Keratinocyte (primary cell): ENCODE results near the gene RAB13. TPM values are rescaled to one million over a fixed set of nuclear protein-coding genes. Genes with fewer than 3 reads are reported as not detected.
"Not testable (repeated sequence)": the region's sequence is repeated elsewhere in the genome, so short reads cannot be mapped to it uniquely, and the experiment has no call there.

ENCODE experiments used
- DNase-seq: peaks from one replicate; pipeline ENCODE4 v3.0.0-alpha.2; 2011; ENCODE audit warnings: low read depth, missing footprints, low spot score
- FAIRE-seq: peaks from 2 replicates; lab custom pipeline; 2011; peaks lifted over from hg19 to GRCh38; lab: Jason Lieb, UNC
- H2AFZ ChIP-seq: 2 replicates; pipeline ENCODE4 v1.6.0; 2012; ENCODE audit warnings: low read length, control low read depth, inconsistent platforms; ENCODE audit not compliant: control insufficient read depth
- H3K27ac ChIP-seq: 2 replicates; pipeline ENCODE4 v1.5.1; 2011; ENCODE audit warnings: low read length; ENCODE audit not compliant: control insufficient read depth, insufficient read depth
- H3K27me3 ChIP-seq: 3 replicates; pipeline ENCODE4 v1.6.0; 2011; ENCODE audit warnings: low read length; ENCODE audit not compliant: control insufficient read depth, insufficient read depth; ENCODE audit errors: extremely low read depth
- H3K36me3 ChIP-seq, 2 experiments: 2 replicates in 1 of 2; 3 replicates in 1 of 2; pipeline ENCODE4 v1.5.1; 2011; ENCODE audit warnings: low read length in 2 of 2, mild to moderate bottlenecking in 1 of 2; ENCODE audit not compliant: control insufficient read depth in 2 of 2, insufficient read depth in 2 of 2; ENCODE audit errors: extremely low read depth in 1 of 2
- H3K4me1 ChIP-seq: 3 replicates; pipeline ENCODE4 v1.5.1; 2011; ENCODE audit warnings: low read length; ENCODE audit not compliant: control insufficient read depth, insufficient read depth; ENCODE audit errors: extremely low read depth
- H3K4me2 ChIP-seq: 3 replicates; pipeline ENCODE4 v1.6.0; 2011; ENCODE audit warnings: low read depth, low read length; ENCODE audit not compliant: control insufficient read depth, insufficient read depth; ENCODE audit errors: extremely low read depth
- H3K4me3 ChIP-seq, 3 experiments: fragments of 200-600 bp in 1 of 3; sonication (generic) in 1 of 3; 2 replicates in 2 of 3; 3 replicates in 1 of 3; pipeline ENCODE4 v1.5.1; 2011 to 2016; ENCODE audit warnings: low read length in 3 of 3, mild to moderate bottlenecking in 3 of 3, control low read depth in 2 of 3, inconsistent platforms in 1 of 3, low read depth in 1 of 3, mixed read lengths in 1 of 3, mixed run types in 1 of 3, moderate library complexity in 1 of 3; ENCODE audit not compliant: control insufficient read depth in 2 of 3, insufficient read depth in 2 of 3; ENCODE audit errors: extremely low read depth in 1 of 3
- H3K79me2 ChIP-seq: 2 replicates; pipeline ENCODE4 v1.6.0; 2012; ENCODE audit warnings: low read length; ENCODE audit not compliant: control insufficient read depth, insufficient read depth
- H3K9ac ChIP-seq: 3 replicates; pipeline ENCODE4 v1.6.0; 2011; ENCODE audit warnings: low read length; ENCODE audit not compliant: control insufficient read depth, insufficient read depth; ENCODE audit errors: extremely low read depth
- H3K9me1 ChIP-seq: 3 replicates; pipeline ENCODE4 v1.6.0; 2011; ENCODE audit warnings: low read length; ENCODE audit not compliant: control insufficient read depth, insufficient read depth; ENCODE audit errors: extremely low read depth
- H3K9me3 ChIP-seq: 2 replicates; pipeline ENCODE4 v1.5.1; 2012; ENCODE audit warnings: low read depth, low read length; ENCODE audit not compliant: control insufficient read depth
- H4K20me1 ChIP-seq: 3 replicates; pipeline ENCODE4 v1.6.0; 2011; ENCODE audit warnings: low read length; ENCODE audit not compliant: control insufficient read depth, insufficient read depth; ENCODE audit errors: extremely low read depth
- EZH2 ChIP-seq: IDR thresholded peaks from one replicate; pipeline ENCODE4 v1.6.1; 2012; ENCODE audit warnings: inconsistent platforms, mild to moderate bottlenecking, low read length, moderate library complexity
- dilution Hi-C: fragments of 300-500 bp; cut with MboI; formaldehyde crosslinking; loops from one replicate; pipeline ENCODE4 v1.7.0; 2020; ENCODE audit warnings: low sequenced_read_pairs; ENCODE audit not compliant: extremely low pct_ligation_motif_present
- polyA plus RNA-seq, 5 experiments: library from polyadenylated mRNA; depleted of rRNA in 3 of 5; stranded (reverse) in 3 of 5; stranded (forward) in 1 of 5; unstranded in 1 of 5; fragments of >200 nt; gene quantifications; 1 replicate in 1 of 5; 2 replicates in 3 of 5; 3 replicates in 1 of 5; pipeline versions ENCODE4 v1.2.1 to v1.2.3, GENCODE V29; 2011 to 2012; ENCODE audit warnings: missing spikeins in 2 of 5, low read depth in 1 of 5, low replicate concordance in 1 of 5
- TF ChIP-seq, protein P1 (sequence below), 3 experiments: IDR thresholded peaks in 1 of 3; conservative IDR thresholded peaks in 1 of 3; optimal IDR thresholded peaks in 1 of 3; 2 replicates in 2 of 3; 3 replicates in 1 of 3; pipeline versions ENCODE3 to v1.5.1; 2011; ENCODE audit warnings: low read length in 3 of 3, mild to moderate bottlenecking in 3 of 3, moderate library complexity in 2 of 3, control low read depth in 1 of 3, inconsistent platforms in 1 of 3; ENCODE audit not compliant: insufficient read depth in 2 of 3; ENCODE audit errors: extremely low read depth in 1 of 3

The RAB13 gene
- polyA plus RNA-seq, 1 donor (not counting 4 experiments of a cell fraction or from before 2014, with no cell fraction given) = 87.1 TPM

DNA sequence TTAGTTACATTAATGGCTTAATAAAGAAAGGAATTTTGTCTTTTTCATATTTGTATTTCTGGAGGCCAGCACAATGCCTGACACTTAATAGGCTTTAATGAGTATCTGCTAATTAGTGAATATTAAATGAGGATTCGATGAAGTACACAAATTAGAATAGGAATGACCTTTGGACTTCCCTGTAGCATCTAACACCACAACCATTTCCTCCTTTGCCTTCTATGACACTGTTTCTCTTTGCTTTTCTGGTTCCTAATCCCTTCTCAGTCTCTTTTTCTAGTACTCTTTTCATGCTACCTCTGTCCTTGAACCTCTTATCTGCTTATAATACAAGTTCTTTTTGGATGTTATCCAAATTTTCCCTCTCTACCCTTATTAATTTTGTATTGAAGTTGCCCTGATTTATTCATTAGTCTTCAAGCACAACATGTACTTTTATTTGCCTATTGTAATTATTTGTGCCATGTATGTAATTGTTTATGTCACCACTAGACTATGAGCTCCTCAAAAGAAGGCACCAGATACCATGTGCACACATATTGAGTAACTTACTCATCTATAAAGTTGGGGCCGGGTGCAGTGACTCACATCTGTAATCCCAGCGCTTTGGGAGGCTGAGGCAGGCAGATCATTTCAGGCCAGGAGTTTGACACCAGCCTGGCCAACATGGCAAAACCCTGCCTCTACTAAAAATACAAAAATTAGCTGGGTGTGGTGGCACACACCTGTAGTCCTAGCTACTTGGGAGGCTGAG is 28.2 kb upstream of the RAB13 start:
- H3K36me3 ChIP-seq = no peaks in the 10 kb centered on the region
- no peaks in the 10 kb centered on the region for H3K9me3 ChIP-seq
- H3K27ac ChIP-seq = no peak overlapping the region
- dilution Hi-C loops = no loop called here
- H3K79me2 ChIP-seq = no peaks in the 10 kb centered on the region
- no peak overlapping the region for H2AFZ ChIP-seq
- no peak for FAIRE-seq
- no peak for DNase-seq
- H4K20me1 ChIP-seq = no peaks in the 10 kb centered on the region
- H3K9ac ChIP-seq = no peak overlapping the region
- no peak overlapping the region for H3K4me3 ChIP-seq
- H3K4me2 ChIP-seq = no peak overlapping the region
- no peaks in the 10 kb centered on the region for H3K27me3 ChIP-seq
- H3K4me1 ChIP-seq = no peaks in the 10 kb centered on the region
- TF ChIP-seq, protein P1, sequence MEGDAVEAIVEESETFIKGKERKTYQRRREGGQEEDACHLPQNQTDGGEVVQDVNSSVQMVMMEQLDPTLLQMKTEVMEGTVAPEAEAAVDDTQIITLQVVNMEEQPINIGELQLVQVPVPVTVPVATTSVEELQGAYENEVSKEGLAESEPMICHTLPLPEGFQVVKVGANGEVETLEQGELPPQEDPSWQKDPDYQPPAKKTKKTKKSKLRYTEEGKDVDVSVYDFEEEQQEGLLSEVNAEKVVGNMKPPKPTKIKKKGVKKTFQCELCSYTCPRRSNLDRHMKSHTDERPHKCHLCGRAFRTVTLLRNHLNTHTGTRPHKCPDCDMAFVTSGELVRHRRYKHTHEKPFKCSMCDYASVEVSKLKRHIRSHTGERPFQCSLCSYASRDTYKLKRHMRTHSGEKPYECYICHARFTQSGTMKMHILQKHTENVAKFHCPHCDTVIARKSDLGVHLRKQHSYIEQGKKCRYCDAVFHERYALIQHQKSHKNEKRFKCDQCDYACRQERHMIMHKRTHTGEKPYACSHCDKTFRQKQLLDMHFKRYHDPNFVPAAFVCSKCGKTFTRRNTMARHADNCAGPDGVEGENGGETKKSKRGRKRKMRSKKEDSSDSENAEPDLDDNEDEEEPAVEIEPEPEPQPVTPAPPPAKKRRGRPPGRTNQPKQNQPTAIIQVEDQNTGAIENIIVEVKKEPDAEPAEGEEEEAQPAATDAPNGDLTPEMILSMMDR (optimal IDR thresholded peaks at IDR 0.05 in 1 of 3, IDR thresholded peaks at IDR 0.05 in 1 of 3, conservative IDR thresholded peaks at IDR 0.05 in 1 of 3; ENCODE audit: extremely low read depth in 1 of 3, insufficient read depth in 2 of 3, low read length in 3 of 3) = no peak
- no peak for TF ChIP-seq EZH2
- no peaks in the 10 kb centered on the region for H3K9me1 ChIP-seq

DNA sequence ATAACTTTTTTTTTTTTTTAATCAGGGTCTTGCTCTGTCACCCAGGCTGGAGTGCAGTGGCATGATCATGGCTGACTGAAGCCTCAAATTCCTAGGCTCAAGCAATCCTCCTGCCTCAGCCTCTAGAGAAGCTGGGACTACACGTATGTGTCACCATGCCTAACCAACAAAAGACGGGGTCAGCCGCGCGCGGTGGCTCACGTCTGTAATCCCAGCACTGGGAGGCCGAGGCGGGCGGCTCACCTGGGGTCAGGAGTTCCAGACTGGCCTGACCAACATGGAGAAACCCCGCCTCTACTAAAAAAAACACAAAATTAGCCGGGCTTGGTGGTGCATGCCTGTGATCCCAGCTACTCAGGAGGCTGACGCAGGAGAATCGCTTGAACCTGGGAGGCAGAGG is 26.4 kb upstream of the RAB13 start:
- H3K27ac ChIP-seq, H3K27me3 ChIP-seq, H3K36me3 ChIP-seq, FAIRE-seq, H3K4me2 ChIP-seq, H3K79me2 ChIP-seq, H3K4me3 ChIP-seq, H3K9me1 ChIP-seq, H3K9ac ChIP-seq, dilution Hi-C loops, H3K4me1 ChIP-seq, H4K20me1 ChIP-seq, H2AFZ ChIP-seq, H3K9me3 ChIP-seq, DNase-seq: not testable (repeated sequence)

DNA sequence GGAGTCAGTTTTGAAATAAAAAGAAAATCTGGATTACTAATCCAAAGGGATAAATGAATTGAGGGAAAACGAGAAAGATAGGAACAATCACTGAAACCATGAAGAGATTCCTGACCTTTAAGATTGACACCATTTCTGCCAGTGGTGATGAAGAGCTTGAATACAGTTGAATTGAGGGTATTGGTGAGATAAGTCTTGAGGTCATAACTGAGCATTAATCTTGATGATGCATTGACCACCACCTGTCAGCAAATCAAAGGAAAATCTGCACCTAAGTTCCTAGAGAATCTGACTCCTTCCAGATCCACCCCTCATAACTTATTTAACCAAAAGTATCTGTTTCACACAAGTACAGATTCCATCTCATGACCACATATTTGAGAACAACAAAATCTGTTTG is 26.0 kb upstream of the RAB13 start:
- no peaks in the 10 kb centered on the region for H3K79me2 ChIP-seq
- H2AFZ ChIP-seq = no peak overlapping the region
- DNase-seq (no peak), FAIRE-seq (no peak)
- TF ChIP-seq, protein P1 (optimal IDR thresholded peaks at IDR 0.05 in 1 of 3, IDR thresholded peaks at IDR 0.05 in 1 of 3, conservative IDR thresholded peaks at IDR 0.05 in 1 of 3; ENCODE audit: extremely low read depth in 1 of 3, insufficient read depth in 2 of 3, low read length in 3 of 3) = no peak
- no peak for TF ChIP-seq EZH2
- dilution Hi-C loops = no loop called here
- H3K36me3 ChIP-seq = no peaks in the 10 kb centered on the region
- no peaks in the 10 kb centered on the region for H3K4me1 ChIP-seq
- no peak overlapping the region for H3K9ac ChIP-seq
- H3K4me3 ChIP-seq = no peak overlapping the region
- no peak overlapping the region for H3K27ac ChIP-seq
- no peaks in the 10 kb centered on the region for H4K20me1 ChIP-seq
- H3K9me1 ChIP-seq = no peaks in the 10 kb centered on the region
- H3K9me3 ChIP-seq = no peaks in the 10 kb centered on the region
- no peak overlapping the region for H3K4me2 ChIP-seq
- H3K27me3 ChIP-seq = no peaks in the 10 kb centered on the region
